ENCODE results near the gene AFF1.
A peak's percentile ranks its signal among the peaks of the same experiment; 100 is the strongest.
"Not testable (repeated sequence)": the region's sequence is repeated elsewhere in the genome, so short reads cannot be mapped to it uniquely, and the experiment has no call there.

AFF1 gene

GRCh38 chr4:87067124-87067885 lies 132.5 kb downstream of the AFF1 start:
- no peak for DNase-seq

GRCh38 chr4:87068583-87069021 lies 133.8 kb downstream of the AFF1 start:
- DNase-seq: no peak

GRCh38 chr4:87069037-87069742 lies 134.4 kb downstream of the AFF1 start:
- DNase-seq: no peak

- DNase-seq: no peak
Measured at GRCh38 chr4:87071401-87071800, 136.6 kb downstream of the AFF1 start.

GRCh38 chr4:87072545-87072944 lies 137.7 kb downstream of the AFF1 start:
- not testable (repeated sequence) for DNase-seq

GRCh38 chr4:87073199-87074120 lies 138.6 kb downstream of the AFF1 start:
- DNase-seq: peak in 3 of 4 experiments; percentile 5 to 26 (median 6)

GRCh38 chr4:87074121-87074488 lies 139.3 kb downstream of the AFF1 start:
- no peak for DNase-seq

- no peak for DNase-seq
Measured at GRCh38 chr4:87075876-87076275, 141.1 kb downstream of the AFF1 start.

- DNase-seq: no peak
Measured at GRCh38 chr4:87076690-87077358, 142.0 kb downstream of the AFF1 start.

- DNase-seq: no peak
Measured at GRCh38 chr4:87077914-87078585, 143.2 kb downstream of the AFF1 start.

GRCh38 chr4:87078987-87079486 lies 144.2 kb downstream of the AFF1 start:
- DNase-seq: no peak

- DNase-seq: no peak
Measured at GRCh38 chr4:87079967-87080366, 145.2 kb downstream of the AFF1 start.

GRCh38 chr4:87080462-87080861 lies 145.7 kb downstream of the AFF1 start:
- no peak for DNase-seq

GRCh38 chr4:87081826-87082225 lies 147.0 kb downstream of the AFF1 start:
- no peak for DNase-seq

- DNase-seq: not testable (repeated sequence)
Measured at GRCh38 chr4:87085732-87086131, 150.9 kb downstream of the AFF1 start.

- no peak for DNase-seq
Measured at GRCh38 chr4:87086143-87086805, 151.5 kb downstream of the AFF1 start.

- DNase-seq: no peak
Measured at GRCh38 chr4:87087015-87087414, 152.2 kb downstream of the AFF1 start.

- DNase-seq: no peak
Measured at GRCh38 chr4:87087420-87087819, 152.6 kb downstream of the AFF1 start.

- DNase-seq: no peak
Measured at GRCh38 chr4:87088186-87088585, 153.4 kb downstream of the AFF1 start.

GRCh38 chr4:87089368-87089767 lies 154.6 kb downstream of the AFF1 start:
- no peak for DNase-seq

GRCh38 chr4:87090305-87090704 lies 155.5 kb downstream of the AFF1 start:
- DNase-seq: no peak
